Activated CD4-positive, alpha-beta T cell treated with anti-CD3 and anti-CD28 coated beads, Interleukin-2, amount 50 U/mL, for 24 hours (primary cell): ENCODE results near the gene CCND1.

Experiments used
- DNase-seq, 2 donors: peaks; one replicate each; pipeline ENCODE4 v3.0.0-alpha.2; 2020; ENCODE audit warnings: low read depth in 1 of 2, low spot score in 1 of 2

The CCND1 gene

DNA sequence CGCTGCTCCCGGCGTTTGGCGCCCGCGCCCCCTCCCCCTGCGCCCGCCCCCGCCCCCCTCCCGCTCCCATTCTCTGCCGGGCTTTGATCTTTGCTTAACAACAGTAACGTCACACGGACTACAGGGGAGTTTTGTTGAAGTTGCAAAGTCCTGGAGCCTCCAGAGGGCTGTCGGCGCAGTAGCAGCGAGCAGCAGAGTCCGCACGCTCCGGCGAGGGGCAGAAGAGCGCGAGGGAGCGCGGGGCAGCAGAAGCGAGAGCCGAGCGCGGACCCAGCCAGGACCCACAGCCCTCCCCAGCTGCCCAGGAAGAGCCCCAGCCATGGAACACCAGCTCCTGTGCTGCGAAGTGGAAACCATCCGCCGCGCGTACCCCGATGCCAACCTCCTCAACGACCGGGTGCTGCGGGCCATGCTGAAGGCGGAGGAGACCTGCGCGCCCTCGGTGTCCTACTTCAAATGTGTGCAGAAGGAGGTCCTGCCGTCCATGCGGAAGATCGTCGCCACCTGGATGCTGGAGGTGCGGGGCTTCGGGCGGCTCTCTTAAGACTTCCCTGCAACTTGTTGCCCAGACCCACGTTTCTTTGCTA is at the start of gene CCND1:
CCND1 (plus strand) TSS at position 162 of the 587 bp plus-strand sequence; CDS start at position 320, 158 bp downstream.
- DNase-seq = peak in 1 of 2 donors; percentile 27

DNA sequence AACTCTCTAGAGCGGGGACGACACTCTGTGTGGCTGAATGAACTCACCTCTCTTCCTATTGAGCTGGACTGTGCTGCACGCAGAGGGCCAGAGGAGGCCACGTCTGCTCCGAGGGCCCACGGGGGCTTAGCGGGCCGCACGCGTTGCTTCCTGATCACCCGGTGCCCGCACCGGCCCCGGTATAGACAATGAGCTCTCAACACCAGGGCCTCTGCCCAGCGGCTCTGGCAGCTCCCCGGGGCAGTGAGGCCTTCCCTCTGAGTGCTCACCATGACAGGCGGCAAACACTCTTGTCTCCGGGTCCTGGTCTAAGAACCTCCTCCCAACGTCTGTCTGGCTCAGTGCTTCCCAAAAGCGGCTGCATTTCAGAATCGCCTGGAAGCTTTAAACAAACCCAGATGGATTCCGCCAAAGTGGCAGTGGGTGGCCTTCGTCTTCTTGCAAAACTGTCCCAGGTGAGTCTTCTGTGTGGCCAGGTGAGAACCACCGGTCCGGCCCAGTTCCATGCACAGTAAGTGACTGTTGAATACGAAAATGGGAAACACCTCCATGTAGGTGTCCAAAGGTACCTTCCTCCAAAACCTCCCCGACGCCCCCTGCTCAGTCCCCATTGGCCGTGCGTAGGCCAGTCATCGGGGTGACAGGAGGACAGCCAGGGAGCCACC is 47.8 kb upstream of the CCND1 start:
- DNase-seq = no peak

DNA sequence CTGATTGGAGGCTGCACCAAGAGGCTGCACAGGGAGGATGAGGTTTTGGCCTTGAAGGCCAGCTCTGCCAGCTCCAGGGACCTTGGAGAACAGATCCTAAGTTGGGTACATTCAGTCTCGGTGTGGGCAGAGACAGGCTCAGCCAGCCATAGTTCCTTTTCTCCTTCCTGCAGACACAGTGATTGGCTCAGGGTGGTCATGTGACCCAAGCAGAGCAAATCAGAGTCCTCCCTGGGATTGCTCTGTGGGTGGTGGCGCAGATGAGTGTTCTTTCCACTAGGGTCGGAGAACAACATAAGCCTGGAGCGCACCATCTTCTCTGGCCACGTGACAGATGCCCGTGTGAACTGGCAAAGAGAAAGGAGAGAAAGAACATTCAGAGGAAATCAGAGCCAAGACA is 47.1 kb upstream of the CCND1 start:
- DNase-seq = no peak

DNA sequence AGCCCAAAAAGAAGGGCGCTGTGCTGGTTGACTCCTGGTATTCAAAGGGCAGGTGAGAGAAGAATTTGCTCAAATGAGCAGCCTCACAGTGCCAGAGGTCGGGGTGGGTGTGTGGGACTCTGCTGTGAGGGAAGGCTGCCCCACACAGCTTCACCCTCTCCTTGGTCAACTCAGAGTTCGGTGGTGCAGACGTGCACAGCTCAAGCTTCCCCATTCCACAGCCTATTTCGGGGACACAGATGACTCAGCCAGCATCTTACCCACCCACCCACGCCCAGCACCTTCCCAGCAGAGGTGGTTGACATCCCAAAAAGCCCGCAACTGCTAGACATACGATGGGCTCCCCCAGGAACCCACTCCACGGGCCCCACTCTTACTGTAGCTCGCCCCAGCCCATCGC is 46.5 kb upstream of the CCND1 start:
- no peak for DNase-seq

DNA sequence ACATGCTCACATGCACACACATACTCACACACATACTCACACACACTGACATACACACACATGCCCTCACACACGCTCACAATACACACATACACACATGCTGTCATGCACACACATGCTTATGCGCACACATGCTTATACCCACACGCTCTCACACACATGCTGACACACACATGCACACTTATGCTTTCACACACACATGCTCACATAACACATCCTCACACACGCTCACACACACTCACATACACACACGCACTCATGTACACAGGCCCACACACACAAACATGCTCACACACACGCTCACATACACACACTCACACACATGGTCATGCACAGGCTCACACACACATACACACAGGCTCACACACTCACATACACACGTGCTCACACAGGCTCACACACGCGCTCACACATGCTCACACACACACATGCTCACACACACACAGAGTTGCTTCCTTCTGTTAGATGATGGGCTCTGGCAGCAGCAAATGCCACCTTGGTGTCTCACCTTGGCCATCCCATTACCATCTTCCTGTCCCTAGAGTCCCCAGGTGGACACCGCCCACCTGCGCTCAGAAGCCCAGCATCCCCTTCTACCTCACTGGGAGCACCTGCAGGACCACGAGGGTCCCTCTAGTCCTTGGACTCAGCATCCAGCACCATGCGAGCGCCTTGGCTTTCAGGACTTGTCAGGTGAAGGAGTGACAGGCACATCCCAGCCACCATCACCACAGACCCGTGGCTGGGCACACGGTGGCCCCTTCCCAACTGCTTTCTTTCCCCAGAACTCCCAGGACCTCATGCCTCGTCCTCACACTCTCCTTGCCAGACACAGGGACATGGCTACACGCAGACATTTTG is 44.9 kb upstream of the CCND1 start:
- DNase-seq = no peak

DNA sequence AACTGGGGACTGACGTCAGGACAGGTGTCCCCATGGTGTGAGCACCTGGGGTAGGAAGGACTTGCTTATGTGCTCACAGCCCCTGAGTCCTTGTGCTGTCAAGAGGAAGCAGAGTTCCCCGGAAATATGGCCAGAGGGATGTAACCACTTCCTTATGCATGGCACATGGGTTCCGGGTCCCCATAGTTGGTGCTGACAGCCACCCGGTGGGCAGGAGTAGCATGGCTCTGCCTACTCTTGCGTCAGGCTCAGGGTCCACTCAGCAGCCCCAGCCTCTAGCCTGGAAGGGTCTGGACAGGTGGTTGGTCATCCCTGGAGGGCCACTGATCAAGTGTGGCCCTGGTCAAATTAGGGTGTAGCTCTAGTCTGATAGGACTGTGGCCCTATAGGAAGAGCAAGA is 42.8 kb upstream of the CCND1 start:
- DNase-seq = no peak

DNA sequence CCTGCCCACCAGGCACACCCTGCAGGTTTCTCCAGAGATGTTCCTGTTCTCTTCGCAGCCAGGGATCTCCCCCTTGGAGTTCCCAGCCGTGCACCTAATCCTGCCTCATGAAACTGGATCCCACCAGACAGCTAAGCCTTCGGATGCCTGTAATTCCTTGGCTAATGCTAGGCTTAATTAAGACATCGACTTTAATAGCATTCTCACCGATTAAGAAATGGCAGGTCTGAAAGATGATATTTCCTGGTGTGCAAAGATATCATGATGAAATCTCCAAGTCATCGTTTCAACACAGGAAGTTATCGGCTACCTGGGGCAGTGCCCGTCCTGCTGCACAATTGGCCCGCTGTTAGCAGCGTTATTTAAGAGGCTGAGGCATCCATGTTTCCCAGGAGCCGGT is 41.5 kb upstream of the CCND1 start:
- DNase-seq = no peak

DNA sequence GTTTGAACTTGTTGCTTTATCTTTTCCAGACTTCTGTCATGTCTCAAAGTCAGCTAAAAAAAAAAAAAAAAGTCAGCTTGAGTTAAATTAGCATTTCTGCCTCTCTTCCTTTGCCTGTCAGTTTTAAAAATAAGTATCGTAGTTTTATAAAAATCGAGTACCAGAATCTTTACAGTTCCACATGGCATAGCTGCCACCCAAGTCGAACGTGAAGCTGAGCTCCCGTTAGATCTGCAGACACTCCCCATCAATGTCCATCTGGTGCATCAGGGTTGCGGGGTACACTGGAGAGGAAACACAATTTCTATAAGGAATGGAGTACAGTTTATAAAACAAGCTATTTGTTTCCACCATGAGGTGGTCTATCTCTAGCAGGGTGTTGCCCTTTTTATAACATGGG is 41.0 kb upstream of the CCND1 start:
- no peak for DNase-seq

DNA sequence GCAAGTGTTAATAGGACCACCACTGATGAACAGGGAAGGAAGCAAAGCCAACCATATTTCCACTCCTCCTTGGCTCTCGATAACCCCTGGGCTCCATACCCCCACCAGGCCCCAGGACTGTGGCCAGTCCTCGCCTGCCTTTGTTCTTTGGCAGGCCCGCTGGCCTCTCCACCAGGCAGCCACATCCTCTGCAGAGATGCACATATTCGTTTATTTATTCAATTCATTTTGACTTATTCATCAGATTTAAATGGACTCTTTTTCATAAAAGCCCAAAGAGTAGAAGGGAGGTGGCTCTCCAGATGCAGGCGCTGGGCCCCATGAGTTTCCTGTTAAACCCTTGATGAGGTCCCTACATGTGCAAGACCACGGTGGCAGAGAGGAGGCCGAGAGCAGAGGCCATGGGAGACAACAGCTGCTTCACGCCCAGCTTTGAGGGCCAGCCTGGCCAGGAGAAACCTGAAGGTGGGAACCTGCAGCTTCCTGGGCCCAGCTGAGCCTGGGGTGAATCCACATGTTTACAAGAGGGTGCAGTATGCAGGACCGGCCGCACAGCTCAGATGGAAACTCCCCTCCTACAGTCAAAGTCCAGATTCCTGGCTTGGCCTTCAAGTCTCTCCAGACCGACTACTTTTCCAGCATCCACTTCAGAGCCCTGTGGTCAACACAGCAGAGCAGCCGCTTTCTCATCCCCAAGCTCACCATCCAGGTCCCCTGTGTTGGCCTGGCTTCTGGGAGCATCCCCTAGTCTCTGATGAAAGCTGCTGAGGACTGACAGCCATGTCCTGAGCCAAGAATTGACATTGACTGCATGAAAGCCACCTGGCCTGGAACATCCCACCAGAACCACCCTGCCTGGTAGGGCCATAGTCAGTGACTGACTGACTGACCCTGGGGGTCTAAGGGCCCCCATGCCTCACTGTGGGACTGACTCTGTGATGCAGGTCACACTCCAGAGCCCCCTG is 39.7 kb upstream of the CCND1 start:
- DNase-seq = no peak

DNA sequence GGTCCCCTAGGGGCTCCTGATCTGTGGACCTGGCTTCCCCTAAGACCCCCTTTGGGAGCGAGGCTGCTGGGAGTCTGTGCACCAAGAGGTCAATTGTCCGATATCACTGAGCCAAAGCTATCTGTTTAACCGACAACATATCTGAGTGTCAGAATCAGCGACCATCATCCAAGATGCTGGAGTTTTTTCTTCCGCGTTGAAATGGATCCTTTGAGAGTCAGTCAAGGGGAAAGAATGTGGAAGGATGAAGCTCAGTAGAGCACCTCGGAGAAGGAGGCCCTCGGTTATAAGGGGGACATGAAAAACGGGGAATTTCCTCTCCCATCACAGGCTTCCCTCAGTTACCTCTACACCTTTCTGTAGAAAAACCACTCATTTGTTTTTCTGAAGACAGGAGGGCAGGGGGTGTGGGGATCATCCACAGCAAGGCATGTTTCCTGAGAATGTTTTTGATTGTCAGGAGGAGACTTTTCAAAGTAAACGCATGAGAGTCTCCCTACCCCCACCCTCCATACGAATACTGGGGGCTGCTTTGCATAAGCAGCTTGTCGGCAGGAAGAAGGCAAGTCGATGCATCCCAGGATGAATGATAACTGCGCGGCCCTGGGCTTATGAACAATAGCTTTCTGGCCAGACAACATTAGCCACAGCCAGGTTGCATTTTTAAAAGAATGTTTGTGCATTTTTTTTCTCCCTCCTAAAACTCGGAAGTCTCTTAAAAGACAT is 37.7 kb upstream of the CCND1 start:
- no peak for DNase-seq

DNA sequence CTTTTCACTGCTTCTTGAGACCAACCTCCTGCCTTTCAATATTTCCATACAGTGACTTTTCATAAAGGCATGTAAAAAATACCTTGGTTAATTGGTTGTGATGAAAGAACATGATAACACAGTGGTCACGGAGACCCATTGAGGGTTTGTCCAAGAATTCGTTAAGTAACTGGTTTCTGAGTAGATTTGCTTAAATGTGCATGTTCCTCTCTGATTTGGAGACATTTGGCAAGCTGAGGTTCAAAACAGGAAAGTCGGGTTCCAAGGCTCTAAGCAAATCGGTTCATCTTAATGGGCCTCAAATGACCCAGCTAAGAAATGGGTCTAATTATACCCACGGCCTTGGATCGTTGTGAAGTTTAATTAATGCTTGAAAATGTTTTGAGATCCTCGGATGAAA is 36.9 kb upstream of the CCND1 start:
- no peak for DNase-seq

DNA sequence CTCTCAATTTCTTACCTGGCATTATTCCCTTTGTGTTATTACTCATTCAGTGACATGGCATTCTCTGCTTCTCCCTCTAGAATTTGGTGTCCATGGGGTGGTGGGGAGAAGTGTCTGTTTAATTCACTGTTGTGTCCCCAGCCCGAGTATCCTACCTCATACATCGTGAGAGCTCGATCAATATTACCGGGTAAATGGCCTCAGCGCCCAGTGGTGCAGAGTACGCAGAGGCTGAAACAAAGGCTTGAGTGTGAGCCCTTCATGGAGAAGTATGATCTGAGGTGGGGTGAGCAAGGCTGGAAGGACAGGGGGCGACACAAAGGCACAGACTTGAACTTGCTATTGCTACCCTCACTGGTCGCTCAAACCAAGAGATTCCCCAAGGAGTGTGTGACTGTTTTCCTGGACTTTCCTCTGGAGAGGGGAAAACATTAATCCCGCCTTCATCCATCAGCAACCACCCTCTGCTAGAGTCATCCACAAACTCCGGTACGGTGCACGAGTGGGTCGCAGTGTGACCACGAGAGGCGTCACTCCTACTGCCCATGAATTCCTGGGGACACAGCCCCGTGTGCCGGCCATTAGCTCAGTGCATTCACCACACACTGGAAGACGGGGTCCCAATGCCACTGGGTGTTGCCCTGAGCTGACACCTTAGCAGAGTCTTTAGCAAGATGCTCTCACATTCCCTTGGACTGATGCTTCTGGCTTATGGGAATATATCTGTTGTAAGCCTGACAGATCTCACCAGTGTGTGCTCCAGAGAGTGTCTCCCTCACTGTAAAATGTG is 35.0 kb upstream of the CCND1 start:
- DNase-seq = no peak

DNA sequence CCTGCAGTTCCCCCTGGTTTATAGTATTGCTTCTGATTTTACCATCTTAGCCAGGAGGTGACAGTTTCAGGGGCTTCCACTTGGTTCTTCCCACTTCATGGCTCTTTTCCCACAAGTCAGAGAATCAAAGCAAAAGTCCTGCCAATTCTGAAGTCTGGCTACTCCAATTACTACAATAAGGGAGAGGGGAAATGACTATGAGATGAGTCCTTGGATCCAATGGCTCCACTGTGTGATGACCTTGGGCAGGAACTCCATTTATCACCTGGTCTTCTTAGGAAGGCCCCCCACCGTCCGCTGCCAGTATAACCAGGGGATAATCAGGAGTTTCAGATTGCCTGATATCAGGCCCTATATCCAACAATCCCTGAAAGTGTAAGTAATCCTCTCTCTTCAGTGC is 31.6 kb upstream of the CCND1 start:
- DNase-seq = no peak

DNA sequence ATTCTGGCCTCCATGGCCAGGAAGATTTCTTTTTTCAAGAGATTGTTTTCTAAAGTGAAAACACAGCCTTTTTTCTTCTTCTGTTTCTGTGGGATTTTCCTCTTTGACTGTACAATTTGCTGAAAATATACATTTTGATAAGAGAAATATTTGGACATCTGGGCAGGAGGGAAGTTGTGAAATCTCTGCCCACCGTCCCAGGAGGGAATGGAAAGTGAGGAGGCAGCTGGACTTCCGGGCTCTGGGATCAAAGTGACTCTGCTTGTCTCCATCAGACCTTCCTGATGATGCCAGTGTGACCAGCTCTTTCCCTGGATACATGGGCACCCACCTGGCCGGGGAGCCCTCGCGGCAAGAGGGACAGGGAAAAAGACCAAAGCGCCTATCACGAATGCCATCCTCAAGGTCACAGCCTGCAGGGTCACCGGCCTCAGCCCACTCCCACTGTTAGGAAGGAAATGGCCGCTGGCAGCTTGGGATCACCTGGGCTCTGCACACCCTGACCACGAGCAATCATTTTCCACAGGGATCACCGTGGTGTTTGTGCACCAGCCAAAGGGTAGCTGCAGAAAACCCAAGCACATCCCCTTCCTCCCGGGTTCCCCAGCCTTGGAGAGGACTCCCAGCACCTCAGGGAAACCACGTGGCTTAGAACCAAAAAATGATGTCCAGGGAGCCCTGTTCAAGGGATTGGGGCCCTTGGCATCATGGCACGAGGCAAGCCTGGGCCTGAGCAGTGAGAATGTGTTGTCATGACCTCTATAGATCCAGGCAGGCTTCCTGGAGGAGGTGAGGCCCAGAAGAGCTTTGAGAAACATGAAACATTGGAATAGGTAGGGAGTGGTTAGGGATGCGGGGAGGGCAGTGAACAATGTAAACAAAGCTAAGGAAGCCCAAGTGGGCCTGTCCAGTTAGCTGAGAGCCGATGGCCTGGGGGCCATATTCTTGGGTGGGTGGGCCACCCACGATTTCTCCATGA is 29.1 kb upstream of the CCND1 start:
- DNase-seq = no peak

DNA sequence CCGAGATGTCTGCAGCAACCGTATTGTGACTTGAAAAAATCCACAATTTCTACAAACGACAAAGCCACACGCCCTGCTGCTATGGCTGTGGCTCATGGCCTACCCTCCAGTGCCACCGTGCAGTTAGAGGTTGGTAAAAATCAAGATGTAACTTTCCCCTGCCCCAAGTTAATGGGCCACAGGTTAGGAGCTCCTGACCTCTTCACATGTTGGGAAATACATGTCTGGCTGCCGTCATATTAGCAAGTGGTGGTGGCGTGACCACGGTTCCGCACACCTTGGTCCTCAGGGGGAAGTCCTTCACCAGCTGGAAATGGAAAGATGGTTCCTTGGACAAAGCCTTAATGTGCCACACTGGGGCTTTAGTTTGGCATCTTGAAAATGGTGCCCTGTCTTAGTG is 27.4 kb upstream of the CCND1 start:
- DNase-seq = no peak

DNA sequence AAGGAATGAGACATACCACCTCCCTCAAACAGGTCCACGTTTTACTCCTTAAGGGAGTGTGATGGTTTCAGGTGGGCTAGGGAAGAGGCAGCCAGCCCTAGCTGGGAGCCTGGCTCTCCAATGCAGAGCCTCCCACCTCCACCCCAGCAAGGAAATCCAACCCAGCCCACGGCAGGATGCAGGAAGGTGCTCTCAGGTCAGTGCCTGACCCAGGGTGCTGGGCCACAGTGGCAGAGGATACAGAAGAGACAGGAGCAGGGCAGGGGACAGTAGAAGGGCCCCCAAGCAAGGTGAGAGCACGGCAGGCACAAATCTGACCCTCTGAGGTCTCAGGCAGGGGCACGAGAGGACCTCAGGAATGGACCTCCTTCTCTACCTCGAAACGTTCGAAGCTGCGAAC is 26.9 kb upstream of the CCND1 start:
- no peak for DNase-seq

DNA sequence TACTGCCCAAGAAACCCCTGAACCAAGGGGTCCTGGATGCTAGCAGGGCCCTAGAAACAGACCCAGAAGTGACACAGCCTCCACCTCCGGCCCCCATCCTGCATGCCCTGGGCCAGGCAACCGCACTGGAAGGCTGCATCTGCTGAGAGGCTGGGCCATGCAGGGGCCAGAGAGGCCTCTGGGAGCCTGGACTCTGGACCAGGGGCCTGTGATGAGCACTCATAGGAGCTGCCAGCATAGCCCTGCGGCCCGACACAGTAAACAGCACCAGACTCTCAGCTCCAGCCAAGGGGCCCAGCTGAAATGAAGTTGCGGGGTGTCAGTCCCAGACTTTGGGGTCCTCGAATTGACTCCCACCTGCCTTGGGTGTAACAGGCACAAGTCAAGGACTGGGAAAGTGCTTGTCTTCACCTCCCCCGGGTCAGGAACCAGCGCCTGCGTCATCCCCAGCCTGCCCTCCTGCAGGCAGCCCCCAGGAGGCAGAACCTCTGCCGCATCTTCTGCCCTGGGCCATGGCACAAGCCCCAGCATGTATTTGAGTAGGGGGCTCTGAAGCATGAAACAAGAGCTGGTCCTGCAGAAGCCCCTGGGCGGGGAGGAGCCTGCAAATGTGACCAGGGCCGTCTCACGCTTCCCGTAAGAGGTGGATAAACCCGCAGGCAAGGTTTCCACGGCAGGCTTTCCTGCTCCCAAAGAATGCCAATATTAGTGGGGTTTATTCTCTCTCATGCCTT is 25.2 kb upstream of the CCND1 start:
- no peak for DNase-seq

DNA sequence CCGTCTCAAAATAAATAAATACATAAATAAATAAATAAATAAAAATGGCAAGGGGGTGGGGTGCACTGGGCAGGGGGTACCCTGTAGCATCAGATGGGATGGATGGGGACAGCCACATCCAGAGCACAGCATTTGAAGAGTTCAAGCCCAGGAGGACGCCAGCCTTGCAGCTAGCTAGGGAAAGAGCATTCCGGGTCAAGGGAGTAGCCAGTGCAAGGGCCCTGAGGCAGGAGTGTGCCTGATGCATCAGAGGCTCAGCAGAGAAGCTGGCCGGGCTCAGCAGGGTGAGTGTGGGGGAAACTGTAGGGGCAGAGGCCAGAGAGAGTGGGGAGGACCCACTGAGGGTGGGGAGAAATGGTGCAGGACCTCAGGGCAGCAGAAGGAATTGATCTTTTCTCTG is 23.7 kb upstream of the CCND1 start:
- no peak for DNase-seq
